ENCODE measurements around the gene DENND1C.

DNA sequence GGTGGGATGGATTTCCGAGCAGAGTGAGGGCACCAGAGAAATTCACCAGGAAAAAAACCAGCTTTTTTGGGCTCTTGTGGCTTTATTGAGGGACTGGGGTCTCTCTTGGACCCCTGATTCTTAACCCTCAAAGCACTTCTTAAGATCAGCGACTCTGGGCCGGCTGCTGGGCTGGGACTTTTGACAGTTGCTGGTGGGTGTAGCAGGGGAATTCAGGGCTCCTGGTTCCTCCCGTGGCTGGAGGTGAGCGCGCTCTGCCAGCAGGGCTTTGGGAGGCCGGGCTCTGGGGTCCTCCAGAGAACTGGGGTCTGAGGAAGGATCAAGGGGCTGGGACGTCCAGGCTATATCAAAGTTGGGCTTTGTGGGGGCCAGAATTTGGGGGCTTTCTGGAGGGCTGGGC lies 14.2 kb downstream of the DENND1C start:
- TF ChIP-seq, protein P1, sequence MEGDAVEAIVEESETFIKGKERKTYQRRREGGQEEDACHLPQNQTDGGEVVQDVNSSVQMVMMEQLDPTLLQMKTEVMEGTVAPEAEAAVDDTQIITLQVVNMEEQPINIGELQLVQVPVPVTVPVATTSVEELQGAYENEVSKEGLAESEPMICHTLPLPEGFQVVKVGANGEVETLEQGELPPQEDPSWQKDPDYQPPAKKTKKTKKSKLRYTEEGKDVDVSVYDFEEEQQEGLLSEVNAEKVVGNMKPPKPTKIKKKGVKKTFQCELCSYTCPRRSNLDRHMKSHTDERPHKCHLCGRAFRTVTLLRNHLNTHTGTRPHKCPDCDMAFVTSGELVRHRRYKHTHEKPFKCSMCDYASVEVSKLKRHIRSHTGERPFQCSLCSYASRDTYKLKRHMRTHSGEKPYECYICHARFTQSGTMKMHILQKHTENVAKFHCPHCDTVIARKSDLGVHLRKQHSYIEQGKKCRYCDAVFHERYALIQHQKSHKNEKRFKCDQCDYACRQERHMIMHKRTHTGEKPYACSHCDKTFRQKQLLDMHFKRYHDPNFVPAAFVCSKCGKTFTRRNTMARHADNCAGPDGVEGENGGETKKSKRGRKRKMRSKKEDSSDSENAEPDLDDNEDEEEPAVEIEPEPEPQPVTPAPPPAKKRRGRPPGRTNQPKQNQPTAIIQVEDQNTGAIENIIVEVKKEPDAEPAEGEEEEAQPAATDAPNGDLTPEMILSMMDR (IDR thresholded peaks at IDR 0.05 in 4 of 5, conservative IDR thresholded peaks at IDR 0.05 in 1 of 5) = no peak
- TF ChIP-seq POLR2A (IDR thresholded peaks at IDR 0.05) = no peak

Measured in gastrocnemius medialis (tissue), 4 donors.